Activated CD4-positive, alpha-beta T cell treated with anti-CD3 and anti-CD28 coated beads, Interleukin-2, amount 50 U/mL, for 16 hours (primary cell): Measurements from ENCODE around the gene SLC25A19.

Experiments used
- DNase-seq: peaks from one replicate; pipeline ENCODE4 v3.0.0-alpha.2; 2020

The SLC25A19 gene

GRCh38 chr17:75289115-75289831, at the start of gene SLC25A19:
SLC25A19 (minus strand) TSS chr17:75289433; CDS start chr17:75286764, 2,669 bp downstream.
- peak; percentile 99 for DNase-seq

- DNase-seq, result peak; percentile 61
Observed at GRCh38 chr17:75338335-75338734, 49.1 kb upstream of the SLC25A19 start.

DNA sequence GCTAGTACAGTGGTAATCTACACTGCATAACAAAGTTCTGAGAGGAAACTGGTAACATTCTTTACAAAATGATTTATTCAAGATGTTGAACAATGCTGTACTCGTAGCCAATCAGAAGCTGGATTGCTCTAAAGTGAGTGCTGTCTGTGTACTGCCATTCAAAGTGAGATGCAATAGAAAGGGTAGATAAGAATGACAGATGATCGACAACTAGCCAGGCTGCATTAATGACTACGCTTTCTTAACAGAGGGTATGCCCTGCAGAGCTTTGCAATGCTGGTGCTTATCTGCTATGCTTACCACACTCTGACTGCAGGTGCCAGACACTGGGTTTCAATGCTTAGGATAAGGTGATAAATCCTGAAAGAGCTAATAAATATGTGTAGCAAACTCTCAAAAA, 46.1 kb upstream of the SLC25A19 start:
- no peak for DNase-seq

DNA sequence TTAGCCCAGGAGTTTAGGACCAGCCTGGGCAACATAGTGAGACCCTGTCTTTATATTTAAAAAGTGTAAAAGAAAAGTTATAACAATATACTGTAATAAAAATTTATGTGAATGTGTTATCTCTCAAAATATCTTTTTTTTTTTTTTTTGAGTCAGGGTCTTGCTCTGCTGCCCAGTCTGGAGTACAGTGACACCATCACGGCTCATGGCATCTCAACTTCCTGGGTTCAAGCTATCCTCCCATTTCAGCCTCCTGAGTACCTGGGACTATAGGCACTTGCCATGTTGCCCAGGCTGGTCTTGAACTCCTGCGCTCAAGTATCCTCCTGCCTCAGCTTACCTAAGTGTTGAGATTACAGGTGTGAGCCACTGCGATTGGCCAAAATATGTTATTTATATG, 45.5 kb upstream of the SLC25A19 start:
- no peak for DNase-seq

- DNase-seq, result no peak
Observed at GRCh38 chr17:75331671-75332070, 42.4 kb upstream of the SLC25A19 start.

- DNase-seq, result no peak
Observed at GRCh38 chr17:75327757-75328156, 38.5 kb upstream of the SLC25A19 start.

DNA sequence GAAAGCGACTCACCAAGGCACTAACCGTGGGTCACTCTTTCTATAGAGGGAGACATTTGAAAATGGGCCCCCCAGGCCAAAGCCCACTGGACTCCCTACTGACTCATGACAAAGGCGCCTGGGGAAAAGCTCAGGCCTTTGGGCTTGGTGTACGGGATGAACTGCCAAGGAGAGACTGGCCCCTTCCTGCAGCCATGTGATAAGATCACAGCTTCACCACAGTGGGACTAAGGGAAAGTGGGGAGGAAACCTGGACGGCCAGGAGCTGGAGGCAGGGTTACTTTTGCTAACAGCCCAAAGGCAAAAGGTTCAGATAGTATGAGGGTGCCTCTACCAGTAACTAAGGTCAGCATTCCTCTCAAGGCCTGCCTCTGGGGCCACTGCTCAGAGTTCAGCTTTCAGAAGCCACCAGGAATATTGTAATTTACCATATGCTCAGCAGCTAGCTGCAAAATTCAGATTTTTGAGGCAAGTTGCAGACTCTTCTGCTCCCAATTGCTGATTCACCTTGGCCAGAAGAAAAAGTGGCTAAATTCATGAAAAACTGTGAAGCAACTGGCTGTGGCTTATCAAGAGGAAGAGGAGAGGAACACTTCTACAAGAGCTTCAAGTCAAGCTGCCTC, 37.1 kb upstream of the SLC25A19 start:
- no peak for DNase-seq

DNA sequence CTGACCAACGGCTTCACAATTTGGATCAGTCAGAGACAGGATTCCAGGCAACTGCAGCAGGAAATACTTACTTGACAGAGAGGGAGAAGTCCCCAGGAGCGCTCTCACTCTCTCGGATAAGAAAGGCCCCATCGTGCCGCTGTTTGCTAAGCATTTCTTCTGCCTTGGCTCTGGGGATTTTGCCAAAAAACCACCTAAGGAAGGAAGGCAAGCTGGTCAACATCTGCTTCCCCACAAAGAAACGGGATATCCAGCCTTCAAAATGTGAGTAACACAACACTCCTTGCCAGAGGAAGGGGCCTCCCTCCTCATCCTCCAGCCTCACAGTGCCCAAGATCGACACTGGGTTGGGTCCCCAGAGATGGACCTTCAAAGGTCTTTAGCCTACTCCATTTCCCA, 36.6 kb upstream of the SLC25A19 start:
- DNase-seq, result no peak

DNA sequence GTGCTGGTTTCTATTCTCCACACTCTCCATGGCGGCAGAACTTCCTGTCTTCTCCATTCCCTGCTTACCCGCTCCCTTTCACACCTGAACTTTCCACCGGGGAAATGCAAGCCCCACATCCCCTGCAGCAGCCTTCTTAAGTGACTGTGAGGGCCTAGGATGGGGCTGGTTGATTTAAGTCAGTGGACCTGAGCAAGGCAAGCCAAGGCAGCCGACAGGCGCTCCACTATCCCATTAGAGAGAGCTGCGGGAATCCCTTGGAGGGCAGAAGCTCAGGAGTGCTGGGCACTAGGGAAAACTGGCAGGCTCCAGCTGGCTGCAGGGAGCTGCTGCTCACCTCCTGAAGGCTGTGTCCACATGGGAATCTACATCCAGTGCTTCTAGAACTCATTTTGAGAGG, 36.1 kb upstream of the SLC25A19 start:
- DNase-seq, result no peak

GRCh38 chr17:75321506-75321905, 32.3 kb upstream of the SLC25A19 start:
- DNase-seq, result no peak

- no peak for DNase-seq
Observed at GRCh38 chr17:75319904-75320691, 30.9 kb upstream of the SLC25A19 start.

- DNase-seq, result no peak
Observed at GRCh38 chr17:75318615-75319222, 29.5 kb upstream of the SLC25A19 start.

DNA sequence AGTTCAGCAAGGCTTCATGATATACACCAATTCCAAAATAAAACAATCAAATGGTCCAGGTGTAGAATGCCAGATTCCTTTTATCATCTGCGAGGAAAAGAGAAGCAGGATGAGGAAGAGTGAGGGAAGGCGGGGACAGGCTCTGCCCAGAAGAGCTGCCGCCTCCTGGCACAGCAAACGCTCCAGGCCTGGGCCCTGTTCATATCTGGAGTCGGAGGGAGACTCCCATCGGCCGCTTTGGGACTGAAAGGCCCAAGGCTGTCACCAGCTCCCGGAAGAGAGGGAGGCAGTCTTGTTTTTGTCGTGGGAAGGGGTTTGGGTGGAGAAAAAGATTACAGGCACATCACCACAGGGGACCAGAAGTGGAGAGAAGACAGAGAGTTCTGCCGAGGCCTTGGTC, 29.0 kb upstream of the SLC25A19 start:
- DNase-seq, result no peak

DNA sequence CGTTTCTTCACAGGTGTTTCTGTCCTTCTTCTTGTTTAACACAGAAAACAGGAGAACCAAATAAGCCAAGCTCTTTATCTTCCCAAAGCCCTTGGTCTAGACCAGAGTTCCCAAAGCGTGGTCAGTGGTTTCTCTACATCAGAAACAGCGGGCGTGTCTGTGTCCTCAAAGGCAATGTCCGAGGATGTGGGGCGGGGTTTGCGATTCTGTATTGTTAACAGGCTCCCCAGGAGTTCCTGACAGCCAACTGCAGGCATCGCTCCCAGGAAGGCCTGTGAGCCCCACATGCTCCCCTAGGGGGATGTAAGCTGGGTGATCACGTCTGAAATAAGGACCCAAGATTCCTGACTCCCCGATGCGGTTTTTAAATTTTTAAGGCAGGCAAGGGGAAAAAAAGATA, 28.4 kb upstream of the SLC25A19 start:
- no peak for DNase-seq

- no peak for DNase-seq
Observed at GRCh38 chr17:75316253-75316652, 27.0 kb upstream of the SLC25A19 start.

- DNase-seq, result peak; percentile 70
Observed at GRCh38 chr17:75315541-75316243, 26.5 kb upstream of the SLC25A19 start.

DNA sequence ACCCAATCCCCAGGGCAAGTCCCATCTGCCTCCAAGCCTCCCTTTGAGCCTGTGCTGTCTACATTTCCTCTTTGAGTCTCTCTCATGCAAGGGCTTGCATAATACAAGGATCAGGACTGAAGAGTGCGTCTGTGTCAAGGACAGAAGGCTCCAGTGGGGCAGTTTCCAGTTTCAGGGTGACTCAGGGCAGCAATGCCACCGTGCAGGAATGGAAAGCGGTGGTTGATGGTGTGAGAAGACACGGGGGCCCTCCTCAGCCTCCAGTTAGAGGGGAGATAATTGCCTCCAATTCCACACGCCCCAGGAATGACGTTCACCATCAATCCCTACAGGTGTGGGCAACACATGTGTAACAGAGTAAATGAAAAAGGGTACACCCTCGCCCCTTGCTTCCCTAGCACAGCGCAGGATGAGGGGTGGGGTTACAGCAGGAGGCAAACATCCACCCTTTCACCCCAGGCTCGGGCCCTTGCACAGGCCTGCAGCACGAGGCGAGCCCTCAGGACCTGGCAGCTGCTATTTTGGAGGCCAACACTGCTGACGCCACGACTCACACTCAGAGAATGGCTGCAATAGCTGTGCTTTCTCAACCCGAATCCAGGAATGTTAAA, 24.8 kb upstream of the SLC25A19 start:
- DNase-seq, result peak; percentile 57

GRCh38 chr17:75308732-75309629, 19.7 kb upstream of the SLC25A19 start:
- no peak for DNase-seq

DNA sequence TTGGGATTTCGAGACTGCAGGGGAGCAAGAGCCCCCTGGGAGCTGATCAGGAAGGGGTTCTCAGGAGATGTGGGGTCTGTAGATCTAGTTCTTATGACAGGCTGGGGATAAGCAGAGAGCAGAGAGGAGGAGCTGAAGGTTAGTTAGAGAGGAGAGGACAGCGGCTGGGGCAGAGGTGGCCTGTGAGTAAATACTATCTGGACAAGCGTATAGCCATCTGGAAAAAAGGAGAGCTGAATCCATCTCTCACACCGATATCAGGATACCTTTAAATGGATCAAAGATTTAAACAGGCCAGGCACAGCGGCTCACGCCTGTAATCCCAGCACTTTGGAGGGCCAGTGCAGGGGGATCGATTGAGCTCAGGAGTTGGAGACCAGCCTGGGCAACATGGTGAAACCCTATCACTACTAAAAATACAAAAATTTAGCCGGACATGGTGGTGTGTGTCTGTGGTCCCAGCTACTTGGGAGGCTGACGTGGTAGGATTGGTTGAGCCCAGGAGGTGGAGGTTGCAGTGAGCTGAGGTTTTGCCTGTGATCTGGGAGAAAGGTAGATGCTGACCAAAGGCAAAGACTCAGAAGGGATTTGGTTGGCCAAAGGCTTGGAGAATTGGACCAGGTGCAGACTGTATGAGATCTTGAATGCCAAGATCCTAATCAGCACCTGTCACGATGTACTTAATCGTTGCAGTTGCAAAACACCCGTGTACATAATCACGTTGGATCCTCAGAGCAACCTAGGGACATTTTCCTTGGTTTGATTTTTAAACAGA, 18.9 kb upstream of the SLC25A19 start:
- DNase-seq, result no peak

DNA sequence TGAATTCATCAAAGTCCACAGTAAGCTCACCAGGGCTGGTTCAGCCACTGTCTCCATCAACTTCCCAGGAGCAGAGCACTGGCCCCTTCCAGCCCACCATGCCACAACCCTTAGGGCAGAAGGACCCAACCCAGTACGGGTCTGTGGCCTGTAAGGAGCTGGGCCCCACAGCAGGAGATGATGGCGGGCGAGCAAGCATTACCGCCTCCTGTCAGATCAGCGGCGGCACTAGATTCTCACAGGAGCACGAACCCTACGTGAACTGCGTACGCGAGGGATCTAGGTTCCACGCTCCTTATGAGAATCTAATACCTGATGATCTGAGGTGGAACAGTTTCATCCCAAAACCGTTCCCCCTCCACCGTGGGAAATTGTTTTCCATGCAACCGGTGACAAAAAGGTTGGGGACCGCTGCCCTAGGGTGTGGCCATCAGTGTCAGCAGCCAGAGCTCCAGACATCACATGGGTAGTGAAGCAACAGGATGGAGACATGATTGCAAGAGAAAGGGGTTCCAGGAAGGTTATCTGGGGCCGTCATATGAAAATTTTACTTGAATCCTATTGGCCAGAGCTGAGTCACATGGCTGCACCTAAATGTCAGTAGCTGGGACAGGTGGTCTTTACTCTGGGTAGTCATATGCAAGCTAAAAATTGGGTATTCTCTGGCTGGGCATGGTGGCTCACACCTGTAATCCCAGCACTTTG, 12.4 kb upstream of the SLC25A19 start:
- DNase-seq, result no peak
